ENCODE results near the gene IFT81. TPM values are rescaled to one million over a fixed set of nuclear protein-coding genes. Genes with fewer than 3 reads are reported as not detected.

The IFT81 gene
- polyA plus RNA-seq, 1 of the 3 experiments (the other 2 are of a cell fraction): 7.9 TPM

DNA sequence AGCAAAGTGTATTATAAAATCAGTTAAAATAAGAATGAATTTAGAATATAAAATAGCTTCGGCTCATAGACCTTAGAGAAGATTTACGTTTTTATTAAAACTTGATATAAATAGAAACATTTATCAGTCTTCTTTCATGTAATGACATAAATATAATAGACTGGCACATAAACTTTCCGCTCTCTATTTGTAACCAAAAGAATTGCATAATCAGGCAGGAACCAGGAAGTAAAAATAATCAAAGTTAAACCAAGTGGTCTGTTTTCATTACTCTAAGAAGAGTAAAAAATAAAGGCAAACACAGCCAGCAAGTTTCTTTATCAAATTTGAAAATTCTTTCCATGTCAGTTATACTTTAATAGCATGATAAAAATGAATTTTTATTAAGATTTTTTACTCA is 110.6 kb downstream of the IFT81 start:
- Histone ChIP-seq H3K4me2 (no peak overlapping the region), H3K27me3 (ENCODE audit: insufficient read depth) (no peaks in the 10 kb centered on the region), H3K9me2 (no peaks in the 10 kb centered on the region), H3K79me2 (ENCODE audit: insufficient read depth) (no peaks in the 10 kb centered on the region), H3K36me3 (replicated peaks in 1 of 2; ENCODE audit: control insufficient read depth in 1 of 2, insufficient read depth in 2 of 2, low read length in 1 of 2) (no peaks in the 10 kb centered on the region), H2AFZ (ENCODE audit: low read depth) (peak overlapping the region; percentile 1; the same call in 1 of the 2 replicates), H3K27ac (ENCODE audit: low read depth in 2 of 2, low read length in 1 of 2) (no peak overlapping the region), H3K9me3 (no peaks in the 10 kb centered on the region), H3K9ac (no peak overlapping the region), H4K20me1 (ENCODE audit: insufficient read depth) (no peaks in the 10 kb centered on the region), H3K4me1 (ENCODE audit: control insufficient read depth in 1 of 2, insufficient read depth in 2 of 2, low read depth in 1 of 2, low read length in 1 of 2) (no peaks in the 10 kb centered on the region; a peak in 1 of 4 replicates), H3K4me3 (ENCODE audit: low read depth in 2 of 2, low read length in 1 of 2) (no peak overlapping the region), H3F3A (replicated peaks; ENCODE audit: insufficient read depth) (peaks cover 12% of the 10 kb centered on the region)
- TF ChIP-seq GABPA (IDR thresholded peaks at IDR 0.05; ENCODE audit: low read depth) (no peak), CHD2 (IDR thresholded peaks at IDR 0.05; ENCODE audit: low read length, partially characterized antibody) (no peak), SIN3A (IDR thresholded peaks at IDR 0.05; ENCODE audit: borderline replicate concordance, low read depth, low read length) (no peak), JUND (IDR thresholded peaks at IDR 0.05) (no peak), TAF1 (IDR thresholded peaks at IDR 0.05; ENCODE audit: borderline replicate concordance, low read depth, low read length) (no peak), YY1 (IDR thresholded peaks at IDR 0.05; ENCODE audit: low read depth) (no peak), FOXM1 (IDR thresholded peaks at IDR 0.05; ENCODE audit: low read depth) (no peak), MXI1 (IDR thresholded peaks at IDR 0.05; ENCODE audit: low read depth, low read length) (no peak), RAD21 (IDR thresholded peaks at IDR 0.05; ENCODE audit: low read length) (no peak), FOSL2 (IDR thresholded peaks at IDR 0.05; ENCODE audit: borderline replicate concordance, low read depth) (no peak), NRF1 (IDR thresholded peaks at IDR 0.05; ENCODE audit: low read depth, low read length) (no peak), RCOR1 (IDR thresholded peaks at IDR 0.05; ENCODE audit: low read length) (no peak)
- TF ChIP-seq, protein P1, sequence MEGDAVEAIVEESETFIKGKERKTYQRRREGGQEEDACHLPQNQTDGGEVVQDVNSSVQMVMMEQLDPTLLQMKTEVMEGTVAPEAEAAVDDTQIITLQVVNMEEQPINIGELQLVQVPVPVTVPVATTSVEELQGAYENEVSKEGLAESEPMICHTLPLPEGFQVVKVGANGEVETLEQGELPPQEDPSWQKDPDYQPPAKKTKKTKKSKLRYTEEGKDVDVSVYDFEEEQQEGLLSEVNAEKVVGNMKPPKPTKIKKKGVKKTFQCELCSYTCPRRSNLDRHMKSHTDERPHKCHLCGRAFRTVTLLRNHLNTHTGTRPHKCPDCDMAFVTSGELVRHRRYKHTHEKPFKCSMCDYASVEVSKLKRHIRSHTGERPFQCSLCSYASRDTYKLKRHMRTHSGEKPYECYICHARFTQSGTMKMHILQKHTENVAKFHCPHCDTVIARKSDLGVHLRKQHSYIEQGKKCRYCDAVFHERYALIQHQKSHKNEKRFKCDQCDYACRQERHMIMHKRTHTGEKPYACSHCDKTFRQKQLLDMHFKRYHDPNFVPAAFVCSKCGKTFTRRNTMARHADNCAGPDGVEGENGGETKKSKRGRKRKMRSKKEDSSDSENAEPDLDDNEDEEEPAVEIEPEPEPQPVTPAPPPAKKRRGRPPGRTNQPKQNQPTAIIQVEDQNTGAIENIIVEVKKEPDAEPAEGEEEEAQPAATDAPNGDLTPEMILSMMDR (IDR thresholded peaks at IDR 0.05): no peak
- TF ChIP-seq, protein P2, sequence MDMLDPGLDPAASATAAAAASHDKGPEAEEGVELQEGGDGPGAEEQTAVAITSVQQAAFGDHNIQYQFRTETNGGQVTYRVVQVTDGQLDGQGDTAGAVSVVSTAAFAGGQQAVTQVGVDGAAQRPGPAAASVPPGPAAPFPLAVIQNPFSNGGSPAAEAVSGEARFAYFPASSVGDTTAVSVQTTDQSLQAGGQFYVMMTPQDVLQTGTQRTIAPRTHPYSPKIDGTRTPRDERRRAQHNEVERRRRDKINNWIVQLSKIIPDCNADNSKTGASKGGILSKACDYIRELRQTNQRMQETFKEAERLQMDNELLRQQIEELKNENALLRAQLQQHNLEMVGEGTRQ (IDR thresholded peaks at IDR 0.05; ENCODE audit: borderline replicate concordance, low read depth, low read length): no peak
- TF ChIP-seq, protein P3, sequence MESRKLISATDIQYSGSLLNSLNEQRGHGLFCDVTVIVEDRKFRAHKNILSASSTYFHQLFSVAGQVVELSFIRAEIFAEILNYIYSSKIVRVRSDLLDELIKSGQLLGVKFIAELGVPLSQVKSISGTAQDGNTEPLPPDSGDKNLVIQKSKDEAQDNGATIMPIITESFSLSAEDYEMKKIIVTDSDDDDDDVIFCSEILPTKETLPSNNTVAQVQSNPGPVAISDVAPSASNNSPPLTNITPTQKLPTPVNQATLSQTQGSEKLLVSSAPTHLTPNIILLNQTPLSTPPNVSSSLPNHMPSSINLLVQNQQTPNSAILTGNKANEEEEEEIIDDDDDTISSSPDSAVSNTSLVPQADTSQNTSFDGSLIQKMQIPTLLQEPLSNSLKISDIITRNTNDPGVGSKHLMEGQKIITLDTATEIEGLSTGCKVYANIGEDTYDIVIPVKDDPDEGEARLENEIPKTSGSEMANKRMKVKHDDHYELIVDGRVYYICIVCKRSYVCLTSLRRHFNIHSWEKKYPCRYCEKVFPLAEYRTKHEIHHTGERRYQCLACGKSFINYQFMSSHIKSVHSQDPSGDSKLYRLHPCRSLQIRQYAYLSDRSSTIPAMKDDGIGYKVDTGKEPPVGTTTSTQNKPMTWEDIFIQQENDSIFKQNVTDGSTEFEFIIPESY (IDR thresholded peaks at IDR 0.05; ENCODE audit: borderline replicate concordance, low read depth): no peak
- TF ChIP-seq, protein P4, sequence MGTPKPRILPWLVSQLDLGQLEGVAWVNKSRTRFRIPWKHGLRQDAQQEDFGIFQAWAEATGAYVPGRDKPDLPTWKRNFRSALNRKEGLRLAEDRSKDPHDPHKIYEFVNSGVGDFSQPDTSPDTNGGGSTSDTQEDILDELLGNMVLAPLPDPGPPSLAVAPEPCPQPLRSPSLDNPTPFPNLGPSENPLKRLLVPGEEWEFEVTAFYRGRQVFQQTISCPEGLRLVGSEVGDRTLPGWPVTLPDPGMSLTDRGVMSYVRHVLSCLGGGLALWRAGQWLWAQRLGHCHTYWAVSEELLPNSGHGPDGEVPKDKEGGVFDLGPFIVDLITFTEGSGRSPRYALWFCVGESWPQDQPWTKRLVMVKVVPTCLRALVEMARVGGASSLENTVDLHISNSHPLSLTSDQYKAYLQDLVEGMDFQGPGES (IDR thresholded peaks at IDR 0.05; ENCODE audit: low read depth, low read length): no peak
- DNase-seq: no peak
- 62% methylated on average over 3 of the region's 3 CpGs for WGBS (ENCODE audit: low lambda C conversion rate)
- ChIA-PET CTCF (no interaction called here), POLR2A (no interaction called here)
